Activated T-helper 1 cell treated with anti-CD3 and anti-CD28 coated beads, Interleukin-12 subunit alpha, Interleukin-12 subunit beta, Interleukin-2, Interleukin-4 antibody, amounts not matched to agents 30 ng/mL and 10 ng/mL and 1 ng/mL, durations not matched to agents 14 hours and 24 hours and 36 hours (primary cell): Measurements from ENCODE around the gene CC2D1A. TPM values are rescaled to one million over a fixed set of nuclear protein-coding genes. Genes with fewer than 3 reads are reported as not detected.
"Not testable (repeated sequence)": the region's sequence is repeated elsewhere in the genome, so short reads cannot be mapped to it uniquely, and the experiment has no call there.

Experiments
- DNase-seq: peaks from one replicate; pipeline ENCODE4 v3.0.0; 2021; ENCODE audit warnings: low spot score
- H3K27ac Mint-ChIP-seq: one replicate; pipeline ENCODE4 v1.8.0; 2021; ENCODE audit warnings: mild to moderate bottlenecking, mixed read lengths
- H3K27me3 Mint-ChIP-seq: one replicate; pipeline ENCODE4 v1.8.0; 2022; ENCODE audit warnings: mild to moderate bottlenecking, moderate library complexity, mixed read lengths; ENCODE audit not compliant: insufficient read depth
- H3K36me3 Mint-ChIP-seq: one replicate; pipeline ENCODE4 v1.8.0; 2021; ENCODE audit warnings: low read depth, mixed read lengths
- H3K4me1 Mint-ChIP-seq: one replicate; pipeline ENCODE4 v1.8.0; 2021; ENCODE audit warnings: low read depth, mixed read lengths
- H3K4me3 Mint-ChIP-seq: one replicate; pipeline ENCODE4 v1.8.0; 2021; ENCODE audit warnings: mild to moderate bottlenecking, moderate library complexity, mixed read lengths
- H3K9me3 Mint-ChIP-seq: one replicate; pipeline ENCODE4 v1.8.0; 2021; ENCODE audit warnings: mixed read lengths
- intact Hi-C: fragments of 100-400 bp; cut with micrococcal nuclease; formaldehyde crosslinking; loops from one replicate; pipeline ENCODE4 v1.15.1; 2024
- total RNA-seq: library from RNA; stranded (reverse); gene quantifications from 2 replicates; pipeline ENCODE4 v1.2.3, GENCODE V29; 2022

Gene CC2D1A
- total RNA-seq, 1 donor from 2014 or later: 45.6 TPM

DNA sequence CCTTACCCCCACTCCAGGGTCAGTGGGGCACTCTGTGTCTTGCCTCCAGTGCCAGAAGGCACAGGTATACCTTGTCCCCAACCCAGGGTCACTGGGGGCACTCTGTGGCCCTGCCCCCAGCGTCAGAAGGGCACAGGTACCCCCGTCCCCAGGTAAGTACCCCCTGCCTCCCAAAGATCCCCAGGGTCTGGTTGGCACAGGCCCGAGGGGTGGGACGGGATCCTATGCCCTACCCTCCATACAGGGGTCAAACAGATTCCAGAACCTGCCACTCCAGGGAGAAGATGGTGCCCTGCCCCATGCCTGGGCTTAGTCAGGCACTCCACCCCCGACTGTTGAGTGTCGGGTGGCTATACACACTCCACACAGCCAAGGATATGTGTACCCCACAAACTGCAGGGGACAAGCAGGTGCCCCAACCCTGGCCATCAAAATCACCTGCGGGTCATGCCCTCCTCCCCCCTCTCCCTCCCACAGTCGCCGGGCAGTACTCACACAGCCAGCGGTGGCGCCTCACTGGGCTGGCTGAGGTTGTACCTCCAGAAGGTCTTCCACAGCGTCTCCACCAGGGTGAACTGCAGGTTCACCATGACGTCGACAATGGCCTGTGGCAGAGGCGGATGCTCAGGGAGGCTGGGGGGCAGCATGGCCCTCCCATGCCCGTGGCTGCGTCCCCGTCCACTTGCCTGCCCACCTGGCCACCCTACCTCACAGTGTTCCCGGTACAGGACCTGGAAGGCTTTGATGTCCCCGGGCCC, 60.1 kb downstream of the CC2D1A start:
- no peak for DNase-seq
- intact Hi-C loops: loop anchor here (5.0 kb wide), 1 partner anchor 81 kb away; no protein-coding TSS in a partner anchor
- H3K27ac Mint-ChIP-seq: no peak overlapping the region
- H3K9me3 Mint-ChIP-seq: no peaks in the 10 kb centered on the region
- no peaks in the 10 kb centered on the region for H3K27me3 Mint-ChIP-seq
- H3K4me3 Mint-ChIP-seq: no peak overlapping the region
- peaks cover 13% of the 10 kb centered on the region for H3K36me3 Mint-ChIP-seq
- H3K4me1 Mint-ChIP-seq: no peaks in the 10 kb centered on the region

DNA sequence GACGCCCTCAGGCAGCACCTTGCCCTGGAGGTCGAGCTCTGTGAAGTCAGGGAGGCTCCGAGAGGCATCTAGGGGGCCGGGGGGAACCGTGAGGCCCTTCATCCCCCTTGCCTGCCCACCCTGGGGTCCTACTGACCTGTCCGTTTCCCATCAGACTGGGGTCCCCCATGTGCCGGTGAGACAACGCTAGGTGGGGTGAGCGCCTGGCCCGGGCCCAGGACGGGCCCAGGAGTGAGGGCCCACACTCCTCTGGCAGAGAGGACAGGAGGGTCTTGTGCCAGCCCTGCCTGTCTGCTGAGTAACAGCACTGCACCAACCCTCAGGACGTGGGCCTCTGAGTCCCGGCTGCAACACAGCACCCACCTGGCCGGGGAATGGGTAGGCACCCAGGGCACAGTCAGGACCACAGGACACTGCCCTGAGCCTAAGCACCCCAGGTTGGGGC, 60.7 kb downstream of the CC2D1A start:
- Mint-ChIP-seq H3K4me1 (no peaks in the 10 kb centered on the region), H3K36me3 (peaks cover 8% of the 10 kb centered on the region), H3K27me3 (no peaks in the 10 kb centered on the region), H3K9me3 (no peaks in the 10 kb centered on the region), H3K27ac (no peak overlapping the region), H3K4me3 (no peak overlapping the region)
- DNase-seq: no peak
- intact Hi-C loops: loop anchor here (5.0 kb wide), 1 partner anchor 81 kb away; no protein-coding TSS in a partner anchor

DNA sequence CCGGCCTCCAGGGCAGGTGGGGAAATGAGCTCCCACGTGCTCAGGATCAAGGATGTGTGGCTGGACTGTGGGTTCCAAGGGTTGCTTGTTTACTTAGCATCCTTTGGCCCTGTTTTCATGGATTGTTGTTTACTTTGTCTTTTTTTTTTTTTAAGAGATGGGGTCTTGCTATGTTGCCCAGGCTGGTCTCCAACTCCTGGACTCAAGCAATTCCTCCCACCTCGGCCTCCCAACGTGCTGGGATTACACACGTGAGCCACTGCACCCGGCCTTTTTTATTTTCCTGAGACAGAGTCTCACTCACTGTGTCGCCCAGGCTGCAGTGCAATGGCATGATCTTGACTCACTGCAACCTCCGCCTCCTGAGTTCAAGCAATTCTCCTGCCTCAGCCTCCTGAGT, 61.2 kb downstream of the CC2D1A start:
- H3K9me3 Mint-ChIP-seq, H3K4me1 Mint-ChIP-seq, DNase-seq, H3K27ac Mint-ChIP-seq, H3K27me3 Mint-ChIP-seq, H3K4me3 Mint-ChIP-seq, H3K36me3 Mint-ChIP-seq: not testable (repeated sequence)
- intact Hi-C loops: loop anchor here (5.0 kb wide), 1 partner anchor 80 kb away; no protein-coding TSS in a partner anchor

DNA sequence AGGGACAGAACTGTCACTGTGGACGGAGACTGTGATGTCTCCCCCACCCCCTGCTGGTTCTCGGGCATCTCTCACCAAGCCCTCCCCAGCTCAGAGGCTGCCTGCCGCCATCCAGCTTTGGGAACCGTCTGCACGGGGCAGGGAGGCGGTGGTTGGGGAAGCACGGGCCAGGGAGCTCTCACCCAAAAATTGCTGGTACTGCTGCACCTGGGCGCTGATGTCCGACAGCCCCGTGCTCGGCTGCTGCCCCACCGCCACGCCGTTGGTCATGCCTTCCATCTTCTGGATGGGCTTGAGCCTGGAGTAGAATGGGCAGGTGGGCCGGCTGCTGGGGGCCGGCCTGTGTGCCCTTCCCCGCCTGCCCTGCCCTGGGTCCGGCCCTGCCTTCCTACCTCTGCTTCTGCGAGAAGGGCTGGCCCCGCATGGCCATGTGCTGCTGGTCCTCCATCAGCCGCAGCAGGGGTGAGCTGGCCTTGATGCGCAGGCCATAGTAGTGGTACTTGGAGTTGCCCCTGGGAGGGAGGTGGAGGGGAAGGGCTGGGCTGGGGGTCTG, 62.5 kb downstream of the CC2D1A start:
- H3K9me3 Mint-ChIP-seq: no peaks in the 10 kb centered on the region
- DNase-seq: no peak
- intact Hi-C loops: loop anchor here (5.0 kb wide), 1 partner anchor 79 kb away; no protein-coding TSS in a partner anchor
- peaks cover 7% of the 10 kb centered on the region for H3K36me3 Mint-ChIP-seq
- H3K27me3 Mint-ChIP-seq: no peaks in the 10 kb centered on the region
- no peak overlapping the region for H3K4me3 Mint-ChIP-seq
- H3K4me1 Mint-ChIP-seq: no peaks in the 10 kb centered on the region
- H3K27ac Mint-ChIP-seq: no peak overlapping the region

DNA sequence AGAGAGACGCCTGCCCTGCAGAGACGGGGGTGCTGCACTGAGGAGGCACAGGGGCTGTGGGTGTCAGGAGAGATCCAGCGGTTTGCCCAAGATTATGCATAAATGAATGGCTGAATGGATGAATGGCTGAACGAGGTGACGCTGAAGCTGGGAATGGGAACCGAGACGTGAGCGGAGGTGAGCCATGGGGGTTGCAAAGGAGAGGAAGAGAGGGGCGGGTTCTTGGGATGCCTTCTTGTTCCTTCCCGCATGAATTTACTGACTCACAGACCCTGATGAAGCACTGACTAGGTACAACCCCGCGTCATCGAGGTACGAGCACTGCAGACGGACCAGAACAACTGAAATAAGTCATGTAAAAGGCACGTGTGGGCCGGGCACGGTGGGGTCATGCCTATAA, 63.0 kb downstream of the CC2D1A start:
- no peaks in the 10 kb centered on the region for H3K27me3 Mint-ChIP-seq
- peaks cover 7% of the 10 kb centered on the region for H3K36me3 Mint-ChIP-seq
- DNase-seq: no peak
- H3K9me3 Mint-ChIP-seq: no peaks in the 10 kb centered on the region
- no peak overlapping the region for H3K27ac Mint-ChIP-seq
- no peak overlapping the region for H3K4me3 Mint-ChIP-seq
- intact Hi-C loops: loop anchor here (5.0 kb wide), 1 partner anchor 78 kb away; no protein-coding TSS in a partner anchor
- H3K4me1 Mint-ChIP-seq: no peaks in the 10 kb centered on the region

DNA sequence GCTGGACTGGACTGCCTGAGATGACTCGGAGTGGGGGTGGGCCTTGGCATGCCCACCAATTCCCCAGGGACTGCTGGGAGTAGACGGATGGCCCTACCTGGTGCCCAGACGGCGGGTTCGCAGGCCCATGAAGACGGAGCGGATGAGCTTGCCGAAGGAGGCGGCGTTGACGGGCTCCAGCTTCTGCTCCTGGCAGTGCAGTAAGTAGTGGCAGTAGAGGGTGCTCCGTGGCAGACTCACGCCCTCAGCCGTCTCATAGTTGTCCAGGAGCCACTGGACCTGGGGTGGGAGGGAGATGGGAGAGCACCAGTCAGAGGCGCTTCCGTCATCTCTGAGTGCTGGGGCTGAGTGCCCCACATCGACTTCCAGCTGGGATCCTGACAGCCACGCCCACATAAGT, 63.9 kb downstream of the CC2D1A start:
- Mint-ChIP-seq H3K27me3 (no peaks in the 10 kb centered on the region), H3K27ac (no peak overlapping the region), H3K4me1 (no peaks in the 10 kb centered on the region), H3K4me3 (no peak overlapping the region), H3K36me3 (peaks cover 10% of the 10 kb centered on the region), H3K9me3 (no peaks in the 10 kb centered on the region)
- no peak for DNase-seq
- intact Hi-C loops: loop anchor here (5.0 kb wide), 1 partner anchor 77 kb away; no protein-coding TSS in a partner anchor

DNA sequence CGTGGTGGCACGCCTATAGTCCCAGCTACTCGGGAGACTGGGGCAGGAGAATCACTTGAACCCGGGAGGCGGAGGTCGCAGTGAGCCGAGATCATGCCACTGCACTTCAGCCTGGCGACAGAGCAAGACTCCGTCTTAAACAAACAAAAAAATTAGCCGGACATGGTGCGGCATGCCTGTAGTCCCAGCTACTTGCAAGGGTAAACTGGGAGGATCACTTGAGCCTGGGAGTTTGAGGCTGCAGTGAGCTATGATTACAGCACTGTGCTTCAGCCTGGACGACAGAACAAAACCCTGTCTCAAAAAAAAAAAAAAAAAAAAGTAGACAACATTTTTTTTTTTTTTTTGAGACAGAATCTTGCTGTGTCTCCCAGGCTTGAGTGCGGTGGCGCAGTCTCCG, 65.9 kb downstream of the CC2D1A start:
- H3K4me3 Mint-ChIP-seq, H3K27ac Mint-ChIP-seq, DNase-seq, H3K9me3 Mint-ChIP-seq, H3K27me3 Mint-ChIP-seq, intact Hi-C loops, H3K4me1 Mint-ChIP-seq: not testable (repeated sequence)
- H3K36me3 Mint-ChIP-seq: peaks cover 11% of the 10 kb centered on the region

DNA sequence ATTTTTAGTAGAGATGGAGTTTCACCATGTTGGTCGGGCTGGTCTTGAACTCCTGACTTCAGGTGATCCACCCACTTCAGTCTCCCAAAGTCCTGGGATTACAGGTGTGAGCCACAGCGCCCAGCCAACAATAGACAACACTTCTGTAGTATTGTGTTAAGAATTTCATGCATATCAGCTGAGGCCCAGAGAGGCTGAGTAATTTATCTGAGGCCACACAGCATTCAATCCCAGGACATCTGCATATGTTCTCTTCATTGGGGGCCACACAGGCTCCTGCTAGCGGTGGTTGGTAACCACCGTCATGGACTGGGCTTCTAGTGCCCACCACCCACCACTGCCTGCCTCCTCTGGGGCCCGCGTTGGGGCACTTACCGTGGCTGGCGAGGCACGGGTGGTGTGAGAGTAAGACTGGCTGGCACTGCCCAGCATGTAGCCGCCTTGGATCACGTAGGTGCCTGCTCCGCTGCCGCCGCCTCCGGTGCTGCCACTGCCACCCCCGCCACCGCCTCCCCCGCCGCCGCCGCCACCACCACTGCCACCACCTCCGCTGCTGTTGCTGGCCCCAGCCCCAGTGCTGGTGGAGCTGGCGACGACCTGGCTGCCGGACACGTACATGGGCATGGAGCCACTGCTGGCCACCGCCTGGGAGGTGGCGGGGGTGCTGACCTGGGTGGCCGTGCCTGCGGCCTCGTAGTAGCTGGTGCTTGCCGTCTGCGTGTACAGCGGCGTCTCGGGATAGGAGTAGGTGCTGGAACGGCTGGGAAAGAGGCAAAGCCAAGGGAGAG, 66.6 kb downstream of the CC2D1A start:
- H3K4me1 Mint-ChIP-seq: no peaks in the 10 kb centered on the region
- intact Hi-C loops: no loop called here

DNA sequence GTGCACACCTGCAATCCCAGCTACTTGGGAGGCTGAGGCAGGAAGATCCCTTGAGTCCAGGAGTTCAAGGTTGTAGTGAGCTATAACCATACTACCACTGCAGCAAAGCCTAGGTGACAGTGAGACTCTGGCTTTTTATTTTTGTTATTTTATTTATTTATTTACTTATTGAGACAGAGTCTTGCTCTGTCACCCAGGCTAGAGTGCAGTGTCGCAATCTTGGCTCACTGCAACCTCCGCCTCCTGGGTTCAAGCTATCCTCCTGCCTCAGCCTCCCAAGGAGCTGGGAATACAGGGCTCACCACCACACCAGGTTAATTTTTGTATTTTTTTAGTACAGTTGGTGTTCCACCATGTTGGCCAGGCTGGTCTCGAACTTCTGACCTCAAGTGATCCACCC, 67.5 kb downstream of the CC2D1A start:
- intact Hi-C loops, H3K4me1 Mint-ChIP-seq, H3K27me3 Mint-ChIP-seq, DNase-seq, H3K4me3 Mint-ChIP-seq, H3K27ac Mint-ChIP-seq, H3K36me3 Mint-ChIP-seq, H3K9me3 Mint-ChIP-seq: not testable (repeated sequence)

More for the DNA sequence above, 66.6 kb downstream of the CC2D1A start:
- no peaks in the 10 kb centered on the region for H3K27me3 Mint-ChIP-seq
- no peaks in the 10 kb centered on the region for H3K9me3 Mint-ChIP-seq
- DNase-seq: no peak
- no peak overlapping the region for H3K4me3 Mint-ChIP-seq
- H3K36me3 Mint-ChIP-seq: peaks cover 9% of the 10 kb centered on the region
- no peak overlapping the region for H3K27ac Mint-ChIP-seq

DNA sequence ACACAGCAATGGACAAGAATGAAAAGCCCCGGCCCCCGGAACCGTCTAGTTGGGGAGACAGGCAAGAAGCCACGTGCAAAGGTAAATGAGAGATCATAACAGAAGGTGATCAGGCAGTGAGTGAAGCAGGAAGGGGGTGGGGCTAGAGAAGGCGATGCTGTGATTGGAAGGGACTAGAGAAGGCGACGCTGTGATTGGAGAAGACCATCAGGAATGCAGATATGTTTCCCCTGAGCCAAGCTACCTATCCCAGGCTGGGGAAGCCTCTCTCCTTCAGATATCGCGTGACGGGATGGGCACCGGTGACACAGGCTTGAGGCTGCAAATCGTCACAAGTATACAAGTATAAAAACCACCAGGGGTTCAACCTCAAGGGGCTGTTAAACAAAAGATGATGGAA, 68.1 kb downstream of the CC2D1A start:
- peaks cover 6% of the 10 kb centered on the region for H3K36me3 Mint-ChIP-seq
- no peaks in the 10 kb centered on the region for H3K4me1 Mint-ChIP-seq
- DNase-seq: no peak
- intact Hi-C loops: no loop called here
- no peaks in the 10 kb centered on the region for H3K27me3 Mint-ChIP-seq
- no peaks in the 10 kb centered on the region for H3K9me3 Mint-ChIP-seq
- H3K4me3 Mint-ChIP-seq: no peak overlapping the region
- H3K27ac Mint-ChIP-seq: no peak overlapping the region

DNA sequence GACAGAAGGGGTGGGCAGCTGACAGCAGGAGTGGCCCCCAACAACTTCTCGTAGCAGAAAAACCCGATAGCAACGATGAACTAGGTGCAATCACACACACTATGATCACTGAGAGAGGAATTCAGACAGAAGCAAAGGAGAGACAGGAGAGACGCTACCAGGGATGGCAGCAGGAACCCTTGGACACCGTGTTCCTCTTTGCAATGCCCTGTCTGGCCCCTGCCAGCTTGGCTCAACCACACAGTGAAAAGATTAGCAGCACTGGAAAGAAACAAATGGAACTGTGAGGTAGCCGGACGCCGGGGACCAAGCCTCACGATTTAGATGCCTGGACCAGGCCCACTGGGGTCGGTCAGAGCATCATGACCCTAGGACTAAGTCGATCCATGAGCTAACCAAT, 69.9 kb downstream of the CC2D1A start:
- intact Hi-C loops: no loop called here
- DNase-seq: no peak
- H3K9me3 Mint-ChIP-seq: no peaks in the 10 kb centered on the region
- H3K36me3 Mint-ChIP-seq: peaks cover 5% of the 10 kb centered on the region
- no peak overlapping the region for H3K4me3 Mint-ChIP-seq
- no peaks in the 10 kb centered on the region for H3K4me1 Mint-ChIP-seq
- no peak overlapping the region for H3K27ac Mint-ChIP-seq
- H3K27me3 Mint-ChIP-seq: no peaks in the 10 kb centered on the region

DNA sequence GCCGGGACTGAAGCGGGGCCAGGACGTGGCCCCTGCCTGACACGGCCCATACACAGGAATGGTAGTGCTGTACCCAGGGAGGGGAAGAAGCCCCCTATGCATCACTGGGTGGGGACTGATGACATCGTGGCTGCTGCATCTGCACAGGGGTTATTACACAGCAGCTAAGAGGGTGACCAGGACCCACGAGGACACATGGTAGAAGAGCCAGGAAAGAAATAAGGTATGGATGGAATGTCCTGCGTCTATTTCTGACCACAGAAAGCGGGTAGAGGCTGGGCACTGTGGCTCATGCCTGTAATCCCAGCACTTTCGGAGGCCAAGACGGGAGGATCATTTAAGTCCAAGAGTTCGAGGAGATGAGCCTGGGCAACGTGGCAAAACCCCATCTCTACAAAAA, 70.4 kb downstream of the CC2D1A start:
- Mint-ChIP-seq H3K4me1 (no peaks in the 10 kb centered on the region), H3K4me3 (no peak overlapping the region), H3K9me3 (no peaks in the 10 kb centered on the region), H3K27me3 (no peaks in the 10 kb centered on the region), H3K36me3 (peaks cover 5% of the 10 kb centered on the region), H3K27ac (no peak overlapping the region)
- no peak for DNase-seq
- intact Hi-C loops: no loop called here

DNA sequence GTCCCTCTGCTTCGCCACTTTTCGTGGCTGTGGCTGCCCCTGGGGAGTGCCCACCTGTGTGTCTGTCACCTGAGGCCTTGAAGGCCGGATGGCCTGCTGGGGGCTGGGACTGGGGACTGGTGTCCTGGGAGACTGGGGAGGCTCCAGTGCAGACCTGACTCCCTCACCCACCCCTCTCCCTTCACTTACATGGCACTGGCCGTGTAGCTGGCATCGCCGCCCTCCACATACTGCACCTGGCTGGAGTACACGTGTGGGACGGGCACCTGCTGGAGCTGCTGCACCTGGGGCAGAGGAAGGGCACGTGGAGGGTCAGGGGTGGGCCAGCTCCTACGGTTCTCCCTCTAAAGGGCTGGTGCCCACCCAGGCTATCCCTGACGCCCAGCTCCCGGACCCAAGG, 71.8 kb downstream of the CC2D1A start:
- Mint-ChIP-seq H3K4me1 (peaks cover 9% of the 10 kb centered on the region), H3K36me3 (peaks cover 7% of the 10 kb centered on the region), H3K9me3 (no peaks in the 10 kb centered on the region), H3K4me3 (no peak overlapping the region), H3K27ac (no peak overlapping the region), H3K27me3 (no peaks in the 10 kb centered on the region)
- no peak for DNase-seq
- intact Hi-C loops: no loop called here
